GM12892 (cell line): ENCODE measurements around the gene ADAMTS3.

Experiments
- POLR2A ChIP-seq: IDR thresholded peaks from 2 replicates; pipeline ENCODE4 v1.6.1; 2011; ENCODE audit warnings: low read depth, low read length, control low read depth
- POLR2AphosphoS5 ChIP-seq: IDR thresholded peaks from 2 replicates; pipeline ENCODE4 v1.6.1; 2011; ENCODE audit warnings: low read depth, low read length, control low read depth

DNA sequence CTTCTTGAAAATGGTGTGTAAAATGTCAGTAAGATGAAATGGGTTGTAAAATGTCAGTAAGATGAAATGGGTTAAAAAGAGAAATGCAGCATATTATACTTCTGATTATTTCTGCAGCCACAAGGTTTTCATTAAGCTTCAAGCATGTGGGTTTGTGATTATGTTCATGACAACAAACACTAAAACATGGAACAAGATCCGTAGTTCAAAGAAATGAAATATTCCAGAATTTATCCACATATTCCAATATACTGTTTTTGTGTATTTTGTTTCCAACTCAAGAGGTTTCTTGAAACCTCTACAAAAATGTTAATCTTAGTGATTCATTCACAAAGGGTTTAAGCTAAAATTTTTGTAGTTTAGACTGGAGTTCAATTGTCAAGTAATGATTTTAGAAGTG is 84.0 kb downstream of the ADAMTS3 start:
- TF ChIP-seq POLR2A = no peak
- no peak for TF ChIP-seq POLR2AphosphoS5
